GM10266 (cell line): ENCODE measurements around the gene TLE5.

Experiments
- DNase-seq: peaks from one replicate; pipeline ENCODE4 v3.0.0; 2012; ENCODE audit errors: extremely low spot score
- CTCF ChIP-seq: IDR thresholded peaks from 2 replicates; pipeline ENCODE4 v1.5.1; 2012; ENCODE audit warnings: mild to moderate bottlenecking, low read depth; ENCODE audit not compliant: control insufficient read depth, insufficient read depth; ENCODE audit errors: missing control alignments

Gene TLE5

GRCh38 chr19:3058821-3059314, 3.4 kb downstream of the TLE5 start:
- no peak for TF ChIP-seq CTCF

GRCh38 chr19:3058009-3058820, 4.1 kb downstream of the TLE5 start:
- no peak for TF ChIP-seq CTCF
- DNase-seq, result no peak

More at GRCh38 chr19:3058821-3059314, 3.4 kb downstream of the TLE5 start:
- DNase-seq, result no peak

GRCh38 chr19:3057275-3057714, 5.0 kb downstream of the TLE5 start:
- no peak for TF ChIP-seq CTCF
- DNase-seq, result no peak

- TF ChIP-seq CTCF, result no peak
- no peak for DNase-seq
Measured at GRCh38 chr19:3056417-3057088, 5.7 kb downstream of the TLE5 start.

- no peak for DNase-seq
- no peak for TF ChIP-seq CTCF
Measured at GRCh38 chr19:3055741-3056416, 6.4 kb downstream of the TLE5 start.

- no peak for TF ChIP-seq CTCF
Measured at GRCh38 chr19:3054972-3055740, 7.1 kb downstream of the TLE5 start.

More at GRCh38 chr19:3054972-3055740, 7.1 kb downstream of the TLE5 start:
- no peak for DNase-seq
